Thyroid gland (tissue), 4 donors: ENCODE measurements around the gene ZNF451.

ENCODE experiments used
- POLR2A ChIP-seq, 2 donors: fragments of 450-650 bp; IDR thresholded peaks; one replicate each; pipeline ENCODE4 v1.6.1; 2017; ENCODE audit warnings: antibody characterized with exemption in 2 of 2, mild to moderate bottlenecking in 2 of 2, moderate library complexity in 1 of 2
- TF ChIP-seq, protein P1 (sequence below), 6 experiments: fragments of 200-600 bp in 3 of 6; fragments of 450-650 bp in 3 of 6; sonication (generic) in 3 of 6; IDR thresholded peaks; one replicate each; pipeline ENCODE4 v1.5.1; 2016 to 2019; ENCODE audit warnings: antibody characterized with exemption in 6 of 6, mild to moderate bottlenecking in 2 of 6, inconsistent platforms in 1 of 6, moderate library complexity in 1 of 6

DNA sequence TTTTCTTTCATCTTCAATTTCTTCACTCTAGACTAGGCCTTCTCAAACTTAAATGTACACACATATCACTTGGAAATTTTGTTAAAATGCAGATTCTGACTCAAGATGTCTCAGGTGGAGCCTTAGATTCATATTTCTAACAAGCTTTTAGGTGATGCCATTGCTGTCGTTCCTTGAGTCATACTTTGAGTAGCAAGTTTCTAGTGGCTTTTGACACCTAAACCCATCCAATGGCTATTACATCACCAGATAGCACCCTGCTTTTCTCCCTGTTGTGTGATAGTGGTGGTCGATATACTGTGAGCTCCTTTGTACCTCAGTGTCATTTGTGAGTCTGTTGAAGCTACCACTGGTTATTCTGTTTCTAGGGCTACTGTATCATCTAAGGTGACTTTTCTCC lies 47.4 kb downstream of the ZNF451 start:
- TF ChIP-seq, protein P1, sequence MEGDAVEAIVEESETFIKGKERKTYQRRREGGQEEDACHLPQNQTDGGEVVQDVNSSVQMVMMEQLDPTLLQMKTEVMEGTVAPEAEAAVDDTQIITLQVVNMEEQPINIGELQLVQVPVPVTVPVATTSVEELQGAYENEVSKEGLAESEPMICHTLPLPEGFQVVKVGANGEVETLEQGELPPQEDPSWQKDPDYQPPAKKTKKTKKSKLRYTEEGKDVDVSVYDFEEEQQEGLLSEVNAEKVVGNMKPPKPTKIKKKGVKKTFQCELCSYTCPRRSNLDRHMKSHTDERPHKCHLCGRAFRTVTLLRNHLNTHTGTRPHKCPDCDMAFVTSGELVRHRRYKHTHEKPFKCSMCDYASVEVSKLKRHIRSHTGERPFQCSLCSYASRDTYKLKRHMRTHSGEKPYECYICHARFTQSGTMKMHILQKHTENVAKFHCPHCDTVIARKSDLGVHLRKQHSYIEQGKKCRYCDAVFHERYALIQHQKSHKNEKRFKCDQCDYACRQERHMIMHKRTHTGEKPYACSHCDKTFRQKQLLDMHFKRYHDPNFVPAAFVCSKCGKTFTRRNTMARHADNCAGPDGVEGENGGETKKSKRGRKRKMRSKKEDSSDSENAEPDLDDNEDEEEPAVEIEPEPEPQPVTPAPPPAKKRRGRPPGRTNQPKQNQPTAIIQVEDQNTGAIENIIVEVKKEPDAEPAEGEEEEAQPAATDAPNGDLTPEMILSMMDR (IDR thresholded peaks at IDR 0.05) = no peak
- TF ChIP-seq POLR2A (IDR thresholded peaks at IDR 0.05) = no peak
